GM21825 (cell line): ENCODE data around the gene NRXN3.
"Not testable (repeated sequence)": the region's sequence is repeated elsewhere in the genome, so short reads cannot be mapped to it uniquely, and the experiment has no call there.

ENCODE experiments used
- ATAC-seq: cut with Tn5 transposase; IDR thresholded peaks from one replicate; pipeline ENCODE4 v1.9.1; 2021; ENCODE audit warnings: mild to moderate bottlenecking, moderate library complexity; ENCODE audit not compliant: unreplicated experiment

Gene NRXN3

DNA sequence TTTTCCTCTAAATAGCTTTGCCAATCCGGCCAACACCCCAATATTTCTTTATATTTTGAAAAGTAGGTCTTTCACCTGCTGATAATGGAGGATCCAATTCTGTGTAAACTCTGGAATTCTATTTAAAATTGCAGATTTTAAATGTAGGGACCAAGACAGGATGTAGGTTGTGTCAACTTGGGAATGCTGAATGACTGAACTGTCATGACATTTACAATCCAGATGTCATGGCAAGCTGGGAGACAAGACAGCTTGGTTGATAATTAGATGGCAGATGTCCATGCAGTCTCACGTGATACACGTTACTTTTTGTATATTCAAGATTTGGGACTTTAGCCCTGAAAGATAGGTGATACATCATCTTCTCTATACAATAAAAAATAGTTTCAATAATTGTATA lies 1564.0 kb downstream of the NRXN3 start:
- no peak for ATAC-seq

DNA sequence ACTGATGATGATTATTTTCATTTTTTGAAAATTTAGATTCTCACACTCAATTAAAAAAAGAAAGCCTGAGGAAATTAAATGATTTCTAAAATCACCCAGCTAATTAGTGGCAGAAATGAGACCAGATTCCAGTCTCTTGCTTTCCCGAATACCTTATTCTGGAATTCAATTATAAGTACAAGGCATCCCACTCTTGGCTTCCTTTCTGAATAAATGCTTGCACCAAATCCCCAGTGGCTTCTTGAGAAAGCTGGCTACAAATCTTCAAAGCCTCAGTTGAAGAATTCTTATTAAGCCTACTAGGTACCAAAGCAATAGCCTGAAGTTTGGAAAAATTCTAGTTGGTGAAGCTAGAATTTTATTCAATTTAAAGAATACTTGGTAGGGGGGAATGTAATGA lies 1564.5 kb downstream of the NRXN3 start:
- ATAC-seq: no peak

GRCh38 chr14:79735121-79735520 lies 1564.9 kb downstream of the NRXN3 start:
- no peak for ATAC-seq

DNA sequence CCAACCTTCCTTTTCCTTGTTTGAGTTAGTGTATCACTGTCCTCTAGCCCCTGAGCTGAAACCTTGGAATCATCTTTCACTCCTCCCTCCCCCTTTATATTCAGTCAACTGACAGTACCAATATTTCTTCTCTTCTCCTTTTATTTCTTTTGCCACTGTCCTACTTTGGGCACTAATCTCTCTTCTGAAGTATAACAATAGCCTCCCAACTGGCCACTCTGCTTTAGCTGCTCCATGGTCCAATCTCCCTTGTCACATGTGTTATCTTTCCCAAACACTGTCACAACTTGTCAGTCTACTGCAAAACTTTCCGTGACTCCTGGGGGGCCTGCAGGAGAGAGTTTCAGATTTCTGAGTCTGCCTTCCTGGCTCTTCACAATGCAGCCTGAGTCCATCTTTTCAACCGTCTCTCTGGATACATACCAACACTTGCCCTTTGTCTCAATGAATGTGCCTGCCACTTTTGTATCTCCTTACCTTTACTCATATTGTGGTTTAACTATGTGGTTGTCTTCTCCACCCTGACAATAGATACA lies 1570.0 kb downstream of the NRXN3 start:
- ATAC-seq: no peak

DNA sequence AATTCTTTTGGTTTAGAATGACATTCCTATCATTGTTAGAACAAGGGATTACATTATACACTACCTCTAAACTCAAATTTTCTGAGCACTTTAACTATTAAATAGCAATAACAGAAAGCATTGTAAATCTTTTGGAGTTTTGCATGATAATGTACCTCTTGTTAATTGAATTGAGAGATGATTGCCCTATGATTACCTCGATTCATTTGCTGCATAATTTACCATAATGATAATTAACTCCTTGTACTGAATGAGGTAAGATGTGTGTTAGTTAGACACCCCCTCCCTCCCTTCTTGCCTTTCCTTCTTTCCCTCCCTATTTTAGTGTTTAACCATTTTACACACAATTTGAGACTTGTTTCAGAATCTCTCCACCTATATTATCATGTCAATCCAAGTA lies 1572.0 kb downstream of the NRXN3 start:
- no peak for ATAC-seq

DNA sequence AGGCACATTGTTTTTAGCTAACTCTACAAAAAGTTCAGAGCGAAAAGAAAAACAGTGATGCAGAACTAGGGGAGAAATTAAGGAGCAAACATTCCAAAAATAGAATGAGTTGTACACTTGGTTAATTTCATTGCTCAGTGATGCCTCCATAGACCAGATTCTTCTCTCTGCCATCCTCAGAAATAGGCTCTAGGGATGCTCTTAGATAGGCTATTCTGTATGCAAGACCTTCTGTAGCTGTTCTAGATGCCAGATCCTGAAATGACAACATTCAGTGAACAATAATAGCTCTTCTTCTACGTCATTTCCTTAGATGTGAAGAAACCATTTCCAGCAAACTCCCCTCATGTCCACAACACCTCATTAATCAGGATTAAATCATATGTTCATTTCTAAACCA lies 1574.9 kb downstream of the NRXN3 start:
- no peak for ATAC-seq

GRCh38 chr14:79749065-79749464 lies 1578.9 kb downstream of the NRXN3 start:
- no peak for ATAC-seq

DNA sequence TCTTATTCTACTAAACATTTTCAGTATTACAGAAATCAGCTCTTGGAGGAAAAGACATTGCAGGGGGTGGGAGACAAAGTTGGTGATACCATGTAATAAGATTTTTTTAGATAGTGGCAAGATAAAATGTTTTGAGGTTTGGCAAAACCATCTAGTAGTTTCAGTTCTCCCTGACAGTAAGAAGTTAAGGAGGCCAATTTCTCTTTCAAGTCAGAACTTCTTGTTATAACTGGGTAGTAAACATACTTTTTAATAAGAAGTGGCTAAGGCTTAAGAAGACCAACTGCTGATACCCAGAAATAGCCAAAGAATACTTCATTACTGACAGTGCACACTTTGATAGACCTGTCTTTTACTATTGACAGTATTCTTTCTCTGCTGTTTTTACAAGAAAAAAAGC lies 1588.8 kb downstream of the NRXN3 start:
- no peak for ATAC-seq

DNA sequence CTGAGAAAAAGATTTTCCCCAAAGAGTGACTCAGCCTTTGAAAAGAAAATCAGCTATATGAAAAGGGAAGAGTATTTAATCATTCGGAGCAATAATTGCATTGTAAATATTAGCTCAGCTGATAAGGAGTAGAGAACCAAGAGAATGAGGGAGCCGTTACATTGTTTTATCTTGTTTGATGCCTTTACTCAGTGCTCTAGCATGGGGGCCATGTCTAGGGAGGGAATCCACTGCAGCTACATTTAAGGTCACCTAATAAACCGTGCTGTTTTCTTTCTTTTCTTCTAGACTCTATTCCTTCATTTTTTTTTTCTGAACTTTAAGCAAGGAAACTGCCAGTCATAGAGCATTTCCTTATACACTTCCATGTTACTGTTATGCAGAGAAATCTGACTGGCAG lies 1594.2 kb downstream of the NRXN3 start:
- no peak for ATAC-seq

- ATAC-seq: no peak
Observed at GRCh38 chr14:79766511-79766910, 1596.3 kb downstream of the NRXN3 start.

- no peak for ATAC-seq
Observed at GRCh38 chr14:79767251-79767650, 1597.1 kb downstream of the NRXN3 start.

GRCh38 chr14:79767721-79768120 lies 1597.5 kb downstream of the NRXN3 start:
- ATAC-seq: not testable (repeated sequence)

DNA sequence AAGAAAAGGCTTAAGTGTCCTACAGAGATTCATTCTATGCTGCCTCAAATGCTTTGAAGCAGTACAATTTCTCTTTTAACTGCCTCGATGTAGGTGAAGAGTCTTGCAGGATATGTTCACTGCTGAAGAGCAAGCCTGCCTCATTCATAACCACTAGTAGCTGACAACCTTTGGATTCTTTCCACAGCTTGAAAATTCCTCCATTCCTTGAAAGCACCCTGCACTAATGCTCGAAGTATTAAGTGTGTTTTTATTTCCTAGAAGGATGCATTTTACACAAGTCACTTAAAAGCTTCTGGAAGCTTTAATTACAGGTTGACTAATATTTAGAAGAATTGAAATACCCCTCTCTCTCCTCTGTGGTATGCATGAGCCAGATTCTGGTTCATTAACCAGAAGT lies 1611.7 kb downstream of the NRXN3 start:
- ATAC-seq: no peak

GRCh38 chr14:79783041-79783440 lies 1612.9 kb downstream of the NRXN3 start:
- ATAC-seq: no peak

GRCh38 chr14:79786522-79786921 lies 1616.3 kb downstream of the NRXN3 start:
- ATAC-seq: no peak

- ATAC-seq: no peak
Observed at GRCh38 chr14:79788346-79788745, 1618.2 kb downstream of the NRXN3 start.

DNA sequence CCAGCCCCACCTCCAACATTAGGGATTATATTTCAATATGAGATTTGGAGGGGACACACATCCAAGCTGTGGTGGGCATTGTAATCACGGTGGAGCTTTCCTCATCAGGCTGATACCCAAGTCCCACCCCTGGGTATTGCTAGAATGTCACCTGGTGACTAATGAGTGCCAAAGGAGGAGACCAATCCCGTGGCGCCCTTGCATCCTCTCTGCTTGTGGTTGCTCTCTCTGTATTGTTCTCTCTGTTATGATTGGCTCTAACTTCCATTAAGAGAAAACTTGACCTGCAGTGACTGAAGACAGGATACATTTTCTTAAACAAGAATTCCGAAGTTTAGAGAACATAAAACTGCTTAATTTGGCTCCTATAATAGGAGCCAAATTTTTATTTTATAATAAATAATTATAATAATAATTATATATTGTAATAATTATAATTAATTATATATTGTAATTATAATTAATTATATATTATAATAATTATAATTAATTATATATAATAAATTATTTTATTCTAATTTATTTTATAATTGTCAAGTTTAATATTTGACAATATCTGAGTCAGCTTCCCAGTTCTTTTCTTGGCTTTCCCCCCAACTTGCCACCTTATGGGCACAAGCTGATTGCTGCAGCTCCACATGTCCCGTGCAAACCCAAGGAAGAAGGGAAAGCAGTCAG lies 1621.0 kb downstream of the NRXN3 start:
- no peak for ATAC-seq

- ATAC-seq: no peak
Observed at GRCh38 chr14:79802093-79802492, 1631.9 kb downstream of the NRXN3 start.

- ATAC-seq: no peak
Observed at GRCh38 chr14:79805636-79806035, 1635.5 kb downstream of the NRXN3 start.

GRCh38 chr14:79809849-79810612 lies 1639.9 kb downstream of the NRXN3 start:
- ATAC-seq: no peak

DNA sequence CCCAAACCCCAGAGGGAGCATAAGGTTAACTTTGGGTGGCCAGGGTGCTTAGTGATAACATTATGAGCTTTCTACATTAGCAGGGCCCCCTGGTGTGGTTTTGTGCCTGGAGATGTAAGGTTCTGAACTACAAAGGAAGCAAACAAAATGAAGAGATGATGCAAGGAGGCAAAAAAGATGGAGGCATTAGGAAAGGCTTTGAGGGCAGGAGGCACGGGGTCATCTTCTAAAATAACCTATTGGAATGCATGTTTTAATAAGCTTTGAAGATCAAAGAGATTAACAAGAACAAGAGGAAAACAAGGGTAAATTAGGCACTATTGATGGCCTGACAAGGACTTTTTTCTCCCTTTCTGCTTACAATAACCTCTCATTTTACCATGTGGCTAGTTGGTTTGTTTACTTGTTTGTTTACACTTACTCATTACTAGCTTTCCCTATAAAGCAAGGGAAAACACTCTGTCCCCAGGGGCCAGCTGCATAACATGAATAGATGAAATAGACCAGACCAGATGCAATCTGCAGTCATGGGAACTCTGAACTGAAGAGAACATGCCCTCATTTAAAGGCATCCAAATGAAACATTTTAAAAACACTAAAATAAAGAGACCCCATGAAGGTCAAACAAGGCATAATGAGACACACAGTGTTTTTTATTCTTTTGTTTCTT lies 1650.8 kb downstream of the NRXN3 start:
- no peak for ATAC-seq

DNA sequence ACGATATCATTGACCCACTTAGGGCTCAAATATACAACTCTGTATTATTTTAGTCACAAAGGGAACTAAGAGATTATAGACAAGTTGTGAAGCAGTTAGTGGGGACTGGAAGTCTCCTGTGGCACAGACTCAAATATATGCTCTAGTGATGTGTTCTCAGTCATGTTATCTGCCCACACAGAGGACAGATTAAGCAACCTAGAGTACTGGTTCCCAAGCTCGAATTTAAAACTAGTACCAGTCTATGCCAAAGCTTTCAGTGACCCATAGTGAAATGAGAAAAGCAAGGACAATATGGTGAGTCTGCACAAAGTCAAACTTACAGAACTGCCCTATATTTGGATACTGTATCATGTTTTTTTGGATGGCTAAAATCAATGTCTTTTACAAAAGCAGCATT lies 1651.9 kb downstream of the NRXN3 start:
- no peak for ATAC-seq
